Panc1 (cell line): ENCODE data around the gene FBXO47. TPM values are rescaled to one million over a fixed set of nuclear protein-coding genes. Genes with fewer than 3 reads are reported as not detected.

ENCODE experiments used
- ATAC-seq: fragments of 200-7000 bp; cut with Tn5 transposase; 2 replicates; pipeline ENCODE4 v1.9.1; 2020; ENCODE audit warnings: mild to moderate bottlenecking, moderate library complexity
- BruUV-seq: library from RNA; stranded (reverse); fragments of 400-500 nt; replicated peaks from 2 replicates; lab custom pipeline; 2021; lab: Mats Ljungman, UMichigan
- CTCF ChIA-PET: fragments of 300-600 bp; sonication (Branson Sonifier 250); formaldehyde crosslinking; loops from one replicate; lab custom pipeline; 2022; ENCODE audit warnings: antibody characterized with exemption; lab: Charles Lee
- POLR2A ChIA-PET: fragments of 300-600 bp; sonication (Branson Sonifier 250); formaldehyde crosslinking; loops from one replicate; lab custom pipeline; 2022; ENCODE audit warnings: antibody characterized with exemption; lab: Charles Lee
- DNase-seq: peaks from one replicate; pipeline ENCODE4 v3.0.0-alpha.2; 2010; ENCODE audit warnings: low read depth, low spot score
- H3K27ac ChIP-seq: 2 replicates; pipeline ENCODE4 v1.5.1; 2011; ENCODE audit warnings: mild to moderate bottlenecking, low read length, inconsistent platforms
- H3K27me3 ChIP-seq: fragments of 200-500 bp; sonication (Bioruptor generic); 2 replicates; pipeline ENCODE4 v1.6.0; 2014; ENCODE audit warnings: low read length, inconsistent platforms; ENCODE audit not compliant: control insufficient read depth, insufficient read depth
- H3K36me3 ChIP-seq: fragments of 200-500 bp; sonication (Bioruptor generic); 2 replicates; pipeline ENCODE4 v1.5.1; 2014; ENCODE audit warnings: inconsistent platforms, mild to moderate bottlenecking, low read length, moderate library complexity; ENCODE audit not compliant: control insufficient read depth, insufficient read depth
- H3K4me1 ChIP-seq: 2 replicates; pipeline ENCODE4 v1.5.1; 2011; ENCODE audit warnings: inconsistent platforms, mild to moderate bottlenecking, low read length, moderate library complexity; ENCODE audit not compliant: control insufficient read depth, insufficient read depth
- H3K4me3 ChIP-seq, 2 experiments: 2 replicates each; pipeline ENCODE4 v1.5.1; 2011 to 2012; ENCODE audit warnings: low read depth in 2 of 2, low read length in 2 of 2, mild to moderate bottlenecking in 2 of 2, inconsistent platforms in 1 of 2, moderate library complexity in 1 of 2
- H3K9me3 ChIP-seq: fragments of 200-500 bp; sonication (Bioruptor generic); 2 replicates; pipeline ENCODE4 v1.5.1; 2014; ENCODE audit warnings: low read depth, mild to moderate bottlenecking, inconsistent platforms, low read length, moderate library complexity; ENCODE audit not compliant: control insufficient read depth, insufficient read depth
- CTCF ChIP-seq: fragments of 450-650 bp; IDR thresholded peaks from 2 replicates; pipeline ENCODE4 v1.5.1; 2017; ENCODE audit warnings: mild to moderate bottlenecking
- POLR2AphosphoS5 ChIP-seq: IDR thresholded peaks from 2 replicates; pipeline ENCODE4 v1.6.1; 2012; ENCODE audit warnings: mild to moderate bottlenecking, low read depth, low read length, moderate library complexity
- SIN3A ChIP-seq: IDR thresholded peaks from 2 replicates; pipeline ENCODE4 v1.6.1; 2012; ENCODE audit warnings: low read depth, mild to moderate bottlenecking, low read length, moderate library complexity, borderline replicate concordance; ENCODE audit not compliant: insufficient read depth
- TCF7L2 ChIP-seq: IDR thresholded peaks from 2 replicates; pipeline ENCODE4 v1.6.1; 2011; ENCODE audit warnings: mild to moderate bottlenecking, low read depth, low read length, inconsistent platforms
- in situ Hi-C: cut with HindIII; loops from 2 replicates; pipeline ENCODE4 v1.10.0; 2016; ENCODE audit warnings: low sequenced_read_pairs, low pct_unique_long_range_greater_than_20kb
- intact Hi-C: fragments of 100-400 bp; cut with micrococcal nuclease; formaldehyde crosslinking; loops from one replicate; pipeline ENCODE4 v1.10.0; 2022; ENCODE audit not compliant: unreplicated experiment
- total RNA-seq: library from RNA; stranded (reverse); gene quantifications from one replicate; pipeline ENCODE4 v1.2.1, GENCODE V29; 2021; ENCODE audit not compliant: unreplicated experiment
- TF ChIP-seq, protein P1 (sequence below), 2 experiments: IDR thresholded peaks; 2 replicates each; pipeline ENCODE4 v1.6.1; 2011 to 2012; ENCODE audit warnings: low read depth in 2 of 2, control low read depth in 1 of 2, low read length in 1 of 2, mild to moderate bottlenecking in 1 of 2, moderate library complexity in 1 of 2; ENCODE audit not compliant: insufficient read depth in 1 of 2

The FBXO47 gene
- total RNA-seq, 1 experiment from 2014 or later: not detected

GRCh38 chr17:38891441-38891840, 75.8 kb downstream of the FBXO47 start:
- BruUV-seq: no TSS peak
- no peaks in the 10 kb centered on the region for H3K9me3 ChIP-seq
- TF ChIP-seq SIN3A (no peak), CTCF (no peak), POLR2AphosphoS5 (no peak)
- TF ChIP-seq, protein P1, sequence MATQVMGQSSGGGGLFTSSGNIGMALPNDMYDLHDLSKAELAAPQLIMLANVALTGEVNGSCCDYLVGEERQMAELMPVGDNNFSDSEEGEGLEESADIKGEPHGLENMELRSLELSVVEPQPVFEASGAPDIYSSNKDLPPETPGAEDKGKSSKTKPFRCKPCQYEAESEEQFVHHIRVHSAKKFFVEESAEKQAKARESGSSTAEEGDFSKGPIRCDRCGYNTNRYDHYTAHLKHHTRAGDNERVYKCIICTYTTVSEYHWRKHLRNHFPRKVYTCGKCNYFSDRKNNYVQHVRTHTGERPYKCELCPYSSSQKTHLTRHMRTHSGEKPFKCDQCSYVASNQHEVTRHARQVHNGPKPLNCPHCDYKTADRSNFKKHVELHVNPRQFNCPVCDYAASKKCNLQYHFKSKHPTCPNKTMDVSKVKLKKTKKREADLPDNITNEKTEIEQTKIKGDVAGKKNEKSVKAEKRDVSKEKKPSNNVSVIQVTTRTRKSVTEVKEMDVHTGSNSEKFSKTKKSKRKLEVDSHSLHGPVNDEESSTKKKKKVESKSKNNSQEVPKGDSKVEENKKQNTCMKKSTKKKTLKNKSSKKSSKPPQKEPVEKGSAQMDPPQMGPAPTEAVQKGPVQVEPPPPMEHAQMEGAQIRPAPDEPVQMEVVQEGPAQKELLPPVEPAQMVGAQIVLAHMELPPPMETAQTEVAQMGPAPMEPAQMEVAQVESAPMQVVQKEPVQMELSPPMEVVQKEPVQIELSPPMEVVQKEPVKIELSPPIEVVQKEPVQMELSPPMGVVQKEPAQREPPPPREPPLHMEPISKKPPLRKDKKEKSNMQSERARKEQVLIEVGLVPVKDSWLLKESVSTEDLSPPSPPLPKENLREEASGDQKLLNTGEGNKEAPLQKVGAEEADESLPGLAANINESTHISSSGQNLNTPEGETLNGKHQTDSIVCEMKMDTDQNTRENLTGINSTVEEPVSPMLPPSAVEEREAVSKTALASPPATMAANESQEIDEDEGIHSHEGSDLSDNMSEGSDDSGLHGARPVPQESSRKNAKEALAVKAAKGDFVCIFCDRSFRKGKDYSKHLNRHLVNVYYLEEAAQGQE (IDR thresholded peaks at IDR 0.05; ENCODE audit: insufficient read depth in 1 of 2, low read depth in 2 of 2, low read length in 1 of 2): no peak
- no peak for DNase-seq
- no peaks in the 10 kb centered on the region; the same call in 1 of the 2 replicates for H3K4me1 ChIP-seq
- no peaks in the 10 kb centered on the region for H3K36me3 ChIP-seq
- CTCF ChIA-PET: no interaction called here
- ATAC-seq: no peak
- POLR2A ChIA-PET: no interaction called here
- intact Hi-C loops (no loop called here), in situ Hi-C loops (no loop called here)
- no peak overlapping the region for H3K4me3 ChIP-seq
- H3K27ac ChIP-seq: no peak overlapping the region
- H3K27me3 ChIP-seq: no peaks in the 10 kb centered on the region

DNA sequence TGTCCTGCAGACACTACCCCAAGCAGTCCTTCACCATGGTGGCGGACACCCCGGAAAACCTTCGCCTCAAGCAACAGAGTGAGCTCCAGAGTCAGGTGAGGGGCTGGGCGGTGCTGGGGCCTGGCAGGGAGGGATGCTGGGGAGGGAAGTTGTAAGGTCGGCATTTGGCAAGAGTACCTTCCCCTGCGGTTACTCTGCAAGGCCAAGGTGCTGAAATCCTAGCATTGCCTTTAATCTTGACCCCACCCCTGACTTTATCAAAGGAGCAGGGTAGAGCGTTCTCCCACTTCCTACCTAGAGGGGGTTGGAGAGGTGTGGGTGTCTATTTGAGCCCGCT, 76.8 kb downstream of the FBXO47 start:
- Histone ChIP-seq H3K36me3 (no peaks in the 10 kb centered on the region), H3K4me1 (peaks cover 2% of the 10 kb centered on the region), H3K27me3 (no peaks in the 10 kb centered on the region), H3K9me3 (no peaks in the 10 kb centered on the region), H3K4me3 (no peak overlapping the region), H3K27ac (no peak overlapping the region)
- in situ Hi-C loops (no loop called here), intact Hi-C loops (no loop called here)
- BruUV-seq: no TSS peak
- TF ChIP-seq POLR2AphosphoS5: no peak
- TF ChIP-seq CTCF: no peak
- no peak for TF ChIP-seq SIN3A
- no peak for TF ChIP-seq TCF7L2
- TF ChIP-seq, protein P1 (IDR thresholded peaks at IDR 0.05; ENCODE audit: insufficient read depth in 1 of 2, low read depth in 2 of 2, low read length in 1 of 2): no peak
- no peak for ATAC-seq
- ChIA-PET POLR2A (interaction anchor here (0.6 kb wide), 1 partner anchor 8 kb away, joined by 8 read pairs; no protein-coding TSS in a partner anchor), CTCF (no interaction called here)
- DNase-seq: no peak
